Superior temporal gyrus (tissue), 1 donor: ENCODE measurements around the gene RBM27.
"Not testable (repeated sequence)": the region's sequence is repeated elsewhere in the genome, so short reads cannot be mapped to it uniquely, and the experiment has no call there.

Experiments used
- DNase-seq: peaks from one replicate; pipeline ENCODE4 v3.0.0-alpha.2; 2016; ENCODE audit errors: extremely low spot score

RBM27 gene

GRCh38 chr5:146205499-146206202 lies 2.2 kb downstream of the RBM27 start:
- DNase-seq = no peak

DNA sequence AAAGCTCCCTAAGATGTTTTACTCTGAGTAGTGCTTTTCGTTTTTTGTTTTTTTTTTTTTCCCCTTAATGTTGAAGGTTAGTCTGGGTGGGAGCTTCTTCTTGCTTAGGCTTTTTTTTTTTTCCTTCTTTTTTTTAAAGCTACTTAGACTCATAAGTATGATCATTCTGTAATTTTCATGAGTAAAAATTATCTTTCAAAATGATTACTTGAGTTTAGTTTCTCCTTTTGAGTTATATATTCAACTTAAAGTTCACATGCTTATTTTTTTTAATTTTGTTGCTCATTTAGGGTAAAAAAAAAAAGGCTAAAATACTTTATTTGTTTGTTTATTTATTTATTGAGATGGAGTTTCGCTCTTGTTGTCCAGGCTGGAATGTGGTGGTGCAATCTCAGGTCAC lies 2.9 kb downstream of the RBM27 start:
- no peak for DNase-seq

- DNase-seq = no peak
Measured at GRCh38 chr5:146208916-146209522, 5.6 kb downstream of the RBM27 start.

GRCh38 chr5:146209714-146210113 lies 6.3 kb downstream of the RBM27 start:
- DNase-seq = no peak

DNA sequence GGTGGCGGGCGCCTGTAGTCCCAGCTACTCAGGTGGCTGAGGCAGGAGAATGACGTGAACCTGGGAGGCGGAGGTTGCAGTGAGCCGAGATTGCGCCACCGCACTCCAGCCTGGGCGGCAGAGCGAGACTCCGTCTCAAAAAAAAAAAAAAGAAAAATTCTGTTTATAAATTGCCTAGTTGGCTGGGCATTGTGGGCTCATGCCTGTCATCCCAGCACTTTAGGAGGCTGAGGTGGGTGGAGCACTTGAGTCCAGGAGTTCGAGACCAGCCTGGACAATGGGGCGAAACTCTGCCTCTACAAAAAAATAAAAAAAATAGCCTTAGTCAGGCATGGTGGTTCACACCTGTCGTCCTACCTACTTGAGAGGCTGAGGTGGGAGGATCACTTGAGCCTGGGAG lies 7.4 kb downstream of the RBM27 start:
- not testable (repeated sequence) for DNase-seq

DNA sequence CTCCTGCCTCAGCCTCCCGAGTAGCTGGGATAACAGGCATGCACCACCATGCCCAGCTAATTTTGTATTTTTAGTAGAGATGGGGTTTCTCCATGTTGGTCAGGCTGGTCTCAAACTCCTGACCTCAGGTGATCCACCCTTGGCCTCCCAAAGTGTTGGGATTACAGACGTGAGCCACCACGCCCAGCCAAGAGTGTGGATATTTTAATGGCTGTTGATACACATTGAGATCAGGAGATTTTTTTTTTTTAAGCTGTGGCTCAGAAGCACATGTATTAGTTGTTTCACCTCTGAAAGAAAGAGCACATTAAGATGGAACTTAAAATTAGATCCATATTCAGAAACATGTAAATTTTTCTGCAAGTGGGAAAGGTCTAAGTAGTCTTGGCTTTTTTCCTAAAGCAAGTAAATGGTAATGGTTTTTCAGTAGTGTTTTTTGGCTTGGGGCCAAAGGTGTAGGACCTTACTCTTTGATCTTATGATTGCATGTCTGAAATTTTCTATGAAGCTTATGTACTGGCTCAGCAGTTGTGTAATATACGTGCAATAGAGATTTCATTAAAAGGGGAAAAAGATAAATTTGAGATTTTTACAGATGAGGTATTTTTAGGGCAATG lies 9.9 kb downstream of the RBM27 start:
- no peak for DNase-seq

DNA sequence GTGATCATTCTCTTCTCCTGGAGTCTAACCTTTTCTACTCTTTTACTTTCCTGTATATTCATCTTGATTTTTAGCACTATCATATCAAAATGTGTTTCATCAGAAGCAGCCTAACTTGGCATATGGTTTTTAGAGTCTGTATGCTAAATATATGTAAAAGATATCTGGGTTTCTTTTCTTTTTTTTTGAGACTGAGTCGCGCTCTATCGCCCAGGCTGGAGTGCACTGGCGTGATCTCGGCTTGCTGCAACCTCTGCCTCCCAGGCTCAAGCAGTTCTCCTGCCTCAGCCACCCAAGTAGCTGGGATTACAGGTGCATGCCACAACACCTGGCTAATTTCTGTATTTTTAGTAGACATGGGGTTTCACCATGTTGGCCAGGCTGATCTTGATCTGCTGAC lies 11.5 kb downstream of the RBM27 start:
- not testable (repeated sequence) for DNase-seq

GRCh38 chr5:146218168-146218567 lies 14.8 kb downstream of the RBM27 start:
- no peak for DNase-seq

DNA sequence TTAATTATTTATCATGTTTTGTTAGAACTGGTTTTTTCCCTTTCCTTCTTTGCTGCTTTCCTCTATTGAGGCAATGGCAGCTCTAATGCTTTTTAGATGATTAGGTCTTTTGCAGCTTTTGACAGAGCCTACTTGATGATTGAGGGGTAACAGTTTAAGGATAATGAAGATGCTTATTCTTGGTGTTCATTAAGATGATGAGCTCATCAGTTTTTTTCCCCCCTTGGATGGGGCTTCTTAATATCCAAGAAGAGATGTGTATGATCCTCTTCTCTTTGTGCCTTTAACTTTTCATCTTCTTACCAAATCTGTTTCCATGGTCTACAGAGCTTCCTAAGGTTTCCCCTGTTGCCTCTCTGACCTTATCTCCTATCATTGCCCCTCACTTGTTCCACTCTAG lies 15.8 kb downstream of the RBM27 start:
- no peak for DNase-seq

- DNase-seq = no peak
Measured at GRCh38 chr5:146221234-146221633, 17.8 kb downstream of the RBM27 start.

- no peak for DNase-seq
Measured at GRCh38 chr5:146222005-146222404, 18.6 kb downstream of the RBM27 start.

- DNase-seq = no peak
Measured at GRCh38 chr5:146223179-146223578, 19.8 kb downstream of the RBM27 start.

- no peak for DNase-seq
Measured at GRCh38 chr5:146229222-146229621, 25.8 kb downstream of the RBM27 start.

- no peak for DNase-seq
Measured at GRCh38 chr5:146232223-146232622, 28.8 kb downstream of the RBM27 start.

- no peak for DNase-seq
Measured at GRCh38 chr5:146233441-146233840, 30.0 kb downstream of the RBM27 start.

GRCh38 chr5:146238973-146239372 lies 35.6 kb downstream of the RBM27 start:
- no peak for DNase-seq

DNA sequence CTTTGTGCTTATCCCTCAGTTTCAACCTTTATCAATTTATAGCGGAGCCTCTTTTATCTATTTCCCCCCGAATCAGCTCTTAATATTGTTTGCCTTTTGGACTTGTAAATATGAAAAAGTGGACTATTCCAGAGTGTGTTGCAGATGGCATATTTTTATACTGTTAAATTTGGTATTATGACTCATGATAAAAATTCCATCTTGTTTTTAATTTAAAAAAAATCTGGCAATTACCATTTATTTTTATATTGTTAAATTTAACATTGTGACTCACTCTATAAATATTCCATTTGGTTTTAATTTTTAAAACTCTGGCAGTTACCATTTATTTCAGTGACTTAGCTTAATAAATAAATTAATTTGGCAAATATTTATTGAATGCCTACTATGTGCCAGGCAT lies 37.5 kb downstream of the RBM27 start:
- DNase-seq = no peak

GRCh38 chr5:146243247-146243646 lies 39.8 kb downstream of the RBM27 start:
- no peak for DNase-seq

DNA sequence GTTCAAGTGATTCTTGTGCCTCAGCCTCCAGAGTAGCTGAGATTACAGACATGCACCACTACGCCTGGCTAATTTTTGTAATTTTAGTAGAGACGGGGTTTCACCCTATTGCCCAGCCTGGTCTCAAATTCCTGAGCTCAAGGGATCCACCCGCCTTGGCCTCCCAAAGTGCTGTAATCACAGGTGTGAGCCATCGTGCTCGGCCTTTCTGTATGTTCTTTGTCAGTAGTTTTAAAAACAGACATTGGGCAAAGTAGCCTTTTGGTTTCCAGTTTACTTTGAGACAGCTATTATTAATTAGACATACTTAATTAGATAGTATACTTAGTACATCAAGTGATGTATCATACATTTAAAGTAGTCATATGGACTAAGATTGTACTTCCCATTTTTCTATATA lies 45.2 kb downstream of the RBM27 start:
- no peak for DNase-seq

DNA sequence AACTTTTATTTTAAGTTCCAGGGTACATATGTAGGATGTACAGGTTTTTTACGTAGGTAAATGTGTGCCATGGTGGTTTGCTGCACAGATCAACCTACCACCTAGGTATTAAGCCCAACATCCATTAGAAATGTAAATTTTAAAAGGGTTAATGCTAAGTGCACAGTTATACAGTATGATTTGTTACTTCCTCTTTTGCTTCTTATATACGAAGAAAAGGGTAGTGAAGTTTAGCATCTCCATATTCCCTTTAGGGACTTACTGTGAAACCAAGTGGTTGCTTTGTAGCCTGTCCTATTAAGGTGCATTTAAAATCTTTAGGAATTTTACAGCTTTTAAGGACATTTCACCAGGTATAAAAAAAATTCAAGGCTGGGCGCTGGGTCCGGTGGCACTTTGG lies 46.4 kb downstream of the RBM27 start:
- DNase-seq = no peak
